ENCODE results near the gene TRDMT1. TPM values are rescaled to one million over a fixed set of nuclear protein-coding genes. Genes with fewer than 3 reads are reported as not detected.
"Not testable (repeated sequence)": the region's sequence is repeated elsewhere in the genome, so short reads cannot be mapped to it uniquely, and the experiment has no call there.

TRDMT1 gene
- polyA plus RNA-seq, 3 donors: 8.3 to 10.2 (median 9.4) TPM

DNA sequence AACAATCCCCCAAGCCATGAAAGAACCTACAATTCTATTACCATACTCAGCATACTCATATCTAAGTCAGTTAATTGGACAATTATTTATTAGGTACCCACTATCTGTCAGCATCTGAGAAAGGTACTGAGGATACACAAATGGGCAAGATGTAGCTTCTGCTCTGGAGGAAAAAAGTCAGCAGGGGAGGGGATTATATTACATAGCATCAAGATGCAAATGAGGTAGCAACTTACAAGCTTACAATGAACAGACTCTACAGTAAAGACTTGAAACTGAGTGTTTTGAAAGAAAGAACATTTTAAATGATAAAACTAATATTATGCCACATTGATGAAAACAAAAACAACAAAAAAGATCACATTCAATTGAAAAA lies 61.1 kb downstream of the TRDMT1 start:
- DNase-seq (ENCODE audit: low read depth in 3 of 3, low spot score in 2 of 3): no peak

DNA sequence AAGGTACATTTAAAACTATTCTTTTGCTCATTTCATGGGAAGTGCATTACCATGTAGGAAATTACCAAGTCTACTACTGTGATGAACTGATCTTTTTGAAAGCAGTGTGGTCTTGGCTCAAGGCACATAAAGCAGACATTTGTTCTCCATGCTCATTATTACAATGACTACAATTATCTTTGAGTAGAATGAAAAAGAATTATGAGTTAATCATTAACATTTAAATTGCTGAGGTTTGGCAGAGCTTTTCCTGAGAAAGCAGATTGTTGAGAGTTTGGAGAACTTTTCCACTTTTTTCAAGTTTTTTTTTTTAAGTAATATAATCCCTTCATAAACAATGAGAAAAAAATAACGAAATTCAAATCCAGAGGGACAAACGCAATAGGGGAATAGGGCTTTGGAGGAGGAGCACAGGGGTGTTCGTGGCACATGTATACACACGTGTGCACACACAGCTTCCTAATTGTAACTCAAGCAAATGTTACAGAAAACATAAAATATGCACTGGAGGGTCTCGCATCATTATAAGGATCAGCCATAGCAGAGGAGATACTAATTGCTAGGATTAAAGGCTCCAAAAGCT lies 62.9 kb downstream of the TRDMT1 start:
- DNase-seq (ENCODE audit: low read depth in 3 of 3, low spot score in 2 of 3): no peak

DNA sequence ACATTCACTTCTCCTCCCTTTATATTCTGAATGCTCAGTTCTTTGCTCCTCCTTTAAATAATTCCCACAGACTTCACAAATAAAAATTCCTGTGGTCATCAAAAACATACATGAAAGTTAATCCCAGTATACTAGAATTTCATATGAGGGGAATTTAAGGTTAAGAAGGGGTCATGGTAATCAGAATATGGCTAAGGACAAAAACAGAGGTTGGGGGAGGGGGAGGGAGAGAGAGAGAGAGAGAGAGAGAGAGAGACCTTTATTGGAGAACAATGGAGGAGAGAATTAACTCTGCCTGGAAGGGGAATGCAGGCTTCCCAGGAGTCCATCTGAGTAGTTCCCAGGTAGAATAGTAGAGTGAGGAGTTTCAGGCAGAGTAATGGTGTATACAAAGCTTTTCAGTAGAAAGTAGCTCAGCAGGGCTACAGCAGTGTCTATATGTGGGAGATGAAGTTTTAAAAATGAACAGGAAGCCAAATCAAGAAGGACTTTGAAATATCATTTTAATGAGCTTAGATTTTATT lies 66.7 kb downstream of the TRDMT1 start:
- DNase-seq (ENCODE audit: low read depth in 3 of 3, low spot score in 2 of 3): no peak

DNA sequence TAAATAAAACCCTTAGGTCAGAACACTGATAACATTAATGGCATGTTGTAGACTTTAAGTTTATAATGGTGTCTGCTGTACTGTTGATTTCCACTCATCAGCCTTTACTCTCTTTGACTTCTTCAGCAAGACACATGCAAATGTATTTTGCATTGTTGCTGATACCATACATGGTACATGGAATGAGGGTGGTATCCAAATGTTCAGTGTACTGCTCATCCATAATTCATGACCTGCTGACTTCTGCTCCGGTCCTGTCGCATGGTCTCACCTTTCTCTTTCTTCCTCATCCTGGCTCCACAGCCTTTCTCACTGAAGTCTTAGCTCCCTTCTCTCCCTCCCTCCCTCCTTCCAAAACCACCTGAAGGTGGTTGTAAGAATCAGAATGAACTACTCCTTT lies 67.2 kb downstream of the TRDMT1 start:
- no peak for DNase-seq (ENCODE audit: low read depth in 3 of 3, low spot score in 2 of 3)

DNA sequence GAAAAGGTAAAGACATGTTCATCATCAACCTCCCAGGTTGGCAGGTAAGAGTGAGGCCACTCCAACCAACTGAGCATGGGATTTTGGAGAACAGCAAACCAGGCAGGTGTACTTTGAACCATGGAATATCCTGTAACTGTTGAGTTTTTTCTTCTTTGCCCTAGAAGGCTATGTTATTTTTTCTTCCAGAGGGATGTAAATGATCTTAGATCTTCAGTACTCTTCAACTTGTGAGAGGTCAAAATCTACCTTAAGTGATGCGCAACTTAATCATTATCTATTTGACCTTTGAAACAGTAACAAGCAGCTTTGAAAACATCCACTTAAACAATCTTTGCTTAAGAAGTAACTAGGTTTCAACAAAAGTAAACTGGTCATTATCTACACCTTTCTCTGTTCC lies 71.7 kb downstream of the TRDMT1 start, which contains the start of gene CUBN:
Gene CUBN (minus strand): TSS at position 71 of the 400 bp plus-strand sequence. CDS start 46 bp downstream, at position 25.
- DNase-seq (ENCODE audit: low read depth in 3 of 3, low spot score in 2 of 3): no peak

DNA sequence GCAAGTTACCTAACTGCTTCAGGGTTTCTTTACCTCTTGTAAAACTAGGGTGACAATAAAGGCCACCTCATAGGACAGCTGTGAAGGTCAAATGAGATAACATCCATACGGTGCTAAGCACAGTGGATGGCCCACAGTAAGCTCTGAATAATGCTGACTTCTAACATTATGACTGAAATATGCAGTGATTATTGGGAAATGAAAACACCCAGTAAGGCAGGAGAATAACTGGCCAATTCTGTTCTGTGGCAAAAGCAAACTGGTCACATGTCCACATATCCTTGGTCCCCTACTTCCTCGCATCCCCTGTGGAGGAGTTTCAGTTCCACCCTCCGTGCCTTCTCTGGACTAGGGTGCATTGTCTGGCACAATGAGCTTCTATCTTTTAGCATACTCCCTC lies 73.2 kb downstream of the TRDMT1 start:
- DNase-seq (ENCODE audit: low read depth in 3 of 3, low spot score in 2 of 3): no peak

DNA sequence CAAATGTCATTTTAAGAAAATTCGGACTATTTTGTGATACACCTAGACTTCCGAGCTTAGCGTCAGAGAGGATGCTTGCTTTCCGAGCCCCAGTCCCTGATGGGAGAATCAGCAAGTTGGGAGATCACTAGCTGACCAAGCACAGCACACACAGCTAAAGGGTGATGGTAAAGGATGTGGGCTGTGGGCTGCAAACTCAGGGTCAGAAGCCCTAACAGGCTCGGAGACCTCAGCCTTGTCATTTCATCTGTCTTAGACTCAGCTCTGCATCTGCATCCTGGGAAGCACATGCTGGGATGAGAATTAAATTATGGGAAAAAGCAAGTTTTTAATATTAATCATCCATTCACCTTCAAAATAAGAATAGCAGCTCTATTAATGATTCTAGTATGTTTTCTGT lies 75.1 kb downstream of the TRDMT1 start:
- DNase-seq (ENCODE audit: low read depth in 3 of 3, low spot score in 2 of 3): no peak

DNA sequence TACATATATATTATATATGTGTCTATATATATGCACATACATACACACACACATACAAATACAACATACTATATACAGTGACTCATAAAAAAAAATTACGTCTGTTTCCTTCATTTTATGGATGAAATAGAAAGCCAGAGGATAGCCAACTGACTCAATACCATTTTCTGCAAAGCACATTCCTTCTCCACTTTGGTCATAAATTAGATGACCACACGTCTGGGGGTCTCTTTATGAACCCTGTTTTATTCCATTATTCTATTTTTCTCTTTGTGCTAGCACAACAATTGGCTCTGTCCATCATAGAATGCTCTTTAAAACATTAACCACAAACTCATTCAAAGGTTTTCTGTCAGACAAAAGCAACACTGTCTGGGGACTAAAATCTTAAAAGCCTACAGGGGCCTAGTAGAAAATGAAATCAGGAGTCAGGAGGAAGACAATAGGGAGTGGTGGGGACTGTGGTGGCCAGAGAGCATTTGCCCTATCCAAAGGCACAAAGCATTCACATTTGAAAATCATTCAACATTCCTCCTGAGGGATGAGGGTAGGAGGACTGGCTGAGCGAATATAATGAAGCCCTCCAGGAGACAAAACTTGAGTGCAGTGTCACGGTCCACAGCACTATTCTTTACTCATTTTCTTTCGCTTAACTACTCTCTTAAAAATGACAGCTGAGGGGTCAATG lies 76.1 kb downstream of the TRDMT1 start:
- no peak for DNase-seq (ENCODE audit: low read depth in 3 of 3, low spot score in 2 of 3)

DNA sequence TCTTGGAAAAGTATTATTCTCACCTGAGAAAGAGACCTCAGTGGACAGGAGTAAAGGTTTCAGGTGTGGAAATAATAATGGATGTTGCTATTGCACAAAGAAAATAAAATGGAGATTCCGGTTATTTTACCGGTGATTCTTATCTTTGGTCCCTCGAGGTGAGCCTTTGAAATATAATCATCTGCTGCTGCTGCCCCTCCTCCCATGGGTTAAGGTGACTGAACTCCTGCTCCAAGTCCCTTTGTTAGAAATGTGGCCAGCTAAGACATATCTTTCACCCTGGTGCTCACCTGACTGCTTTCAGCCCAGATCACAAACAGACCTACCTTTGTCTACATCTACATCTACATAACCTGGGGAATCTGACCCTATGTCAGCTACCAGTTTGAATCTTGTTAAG lies 77.5 kb downstream of the TRDMT1 start:
- DNase-seq (ENCODE audit: low read depth in 3 of 3, low spot score in 2 of 3): no peak

DNA sequence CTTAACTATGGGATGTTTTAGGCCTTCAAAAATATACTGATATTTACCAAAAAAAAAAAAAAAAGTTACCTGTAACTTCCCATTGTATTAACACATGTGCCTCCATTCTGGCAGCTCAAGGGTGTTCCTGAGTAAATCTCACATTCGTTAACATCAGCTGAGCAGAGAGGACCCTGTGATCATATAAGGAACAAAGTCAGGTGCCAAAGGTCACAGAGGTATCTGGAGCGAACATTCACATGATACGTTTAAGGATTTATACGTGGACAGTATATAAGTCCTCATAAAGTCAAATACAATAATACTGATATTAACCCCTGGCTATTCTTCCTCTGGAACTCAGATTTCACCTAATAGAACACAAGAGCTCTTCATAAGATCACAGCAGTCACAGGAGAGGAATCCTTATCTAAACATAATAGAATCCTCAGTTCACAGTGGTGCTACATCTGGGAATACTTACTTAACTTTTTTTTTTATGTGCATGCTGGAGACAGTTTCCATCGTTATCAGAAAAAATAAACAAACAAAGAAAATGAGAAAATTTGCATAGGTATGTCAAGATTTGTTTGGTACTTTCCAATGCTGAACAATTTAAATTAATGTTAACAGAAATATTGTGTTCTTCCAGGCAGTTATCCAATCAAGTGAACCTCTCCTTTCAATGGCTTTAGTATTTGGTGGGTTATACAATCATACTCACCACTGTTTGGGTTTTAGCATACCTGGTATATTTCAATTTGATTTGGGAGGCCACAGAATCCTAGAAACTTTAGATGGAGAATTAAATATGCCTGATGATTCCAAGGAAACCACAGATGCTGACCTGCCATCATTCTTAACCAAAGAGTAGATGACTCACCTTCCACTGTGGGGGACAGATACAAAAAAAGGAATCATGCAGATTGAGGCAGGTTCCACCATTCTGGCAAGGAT lies 78.5 kb downstream of the TRDMT1 start:
- DNase-seq (ENCODE audit: low read depth in 3 of 3, low spot score in 2 of 3): no peak

DNA sequence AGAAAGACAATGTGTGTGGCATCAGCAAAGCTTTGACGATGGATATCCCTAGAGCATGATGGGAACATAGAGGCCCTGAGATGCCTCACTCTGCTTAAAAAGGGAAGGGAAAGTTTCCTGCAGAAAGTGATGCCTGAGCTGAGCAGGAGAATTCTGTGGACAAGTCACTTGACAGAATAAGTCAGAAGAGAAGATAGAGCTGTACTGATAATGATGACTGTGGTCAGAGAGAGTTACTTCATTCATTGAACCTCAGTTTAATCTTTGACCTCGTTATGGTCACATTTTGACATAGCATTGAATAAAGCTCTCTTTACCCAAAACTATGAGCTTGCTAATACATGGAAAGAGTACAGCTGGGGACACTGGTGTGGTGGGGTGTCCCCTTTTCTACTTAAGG lies 79.4 kb downstream of the TRDMT1 start:
- DNase-seq (ENCODE audit: low read depth in 3 of 3, low spot score in 2 of 3): no peak

DNA sequence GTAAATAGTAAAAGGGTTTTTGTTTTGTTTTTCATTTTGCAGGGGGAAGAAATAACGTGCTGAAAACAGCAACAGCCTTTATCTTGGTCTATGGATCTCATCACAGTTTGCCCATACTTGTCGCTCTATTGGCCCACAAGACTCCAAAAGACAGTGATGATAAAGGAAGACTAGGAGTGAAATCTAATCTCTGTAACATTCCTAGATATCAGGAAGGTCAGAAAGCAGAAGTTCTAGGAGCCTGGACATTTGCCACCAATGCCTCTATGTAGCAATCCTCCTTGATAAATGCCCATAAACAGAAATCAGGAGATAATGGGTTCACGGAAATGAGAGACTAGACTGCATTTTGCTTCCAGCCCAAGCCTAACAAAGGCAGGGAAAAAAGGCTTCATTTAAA lies 80.8 kb downstream of the TRDMT1 start:
- DNase-seq (ENCODE audit: low read depth in 3 of 3, low spot score in 2 of 3): no peak

DNA sequence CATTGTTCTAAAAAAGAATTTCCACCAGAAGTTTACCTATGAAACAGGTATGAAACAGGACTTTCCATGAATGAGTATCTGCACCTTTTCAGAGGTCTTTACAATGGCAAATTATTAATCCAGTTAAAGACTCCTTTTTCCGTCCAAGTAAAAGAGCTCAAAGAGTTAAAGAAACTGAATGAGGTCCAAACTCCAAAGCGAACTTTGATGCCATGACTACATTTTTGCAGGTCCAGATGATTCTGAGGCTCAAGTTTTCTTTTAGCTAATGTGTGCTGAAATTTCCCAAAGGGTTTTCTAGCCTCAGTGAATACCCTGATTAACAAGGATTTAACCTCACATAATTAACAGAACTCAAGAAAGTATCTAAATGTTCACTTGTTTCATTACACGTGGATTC lies 81.6 kb downstream of the TRDMT1 start:
- DNase-seq (ENCODE audit: low read depth in 3 of 3, low spot score in 2 of 3): no peak

DNA sequence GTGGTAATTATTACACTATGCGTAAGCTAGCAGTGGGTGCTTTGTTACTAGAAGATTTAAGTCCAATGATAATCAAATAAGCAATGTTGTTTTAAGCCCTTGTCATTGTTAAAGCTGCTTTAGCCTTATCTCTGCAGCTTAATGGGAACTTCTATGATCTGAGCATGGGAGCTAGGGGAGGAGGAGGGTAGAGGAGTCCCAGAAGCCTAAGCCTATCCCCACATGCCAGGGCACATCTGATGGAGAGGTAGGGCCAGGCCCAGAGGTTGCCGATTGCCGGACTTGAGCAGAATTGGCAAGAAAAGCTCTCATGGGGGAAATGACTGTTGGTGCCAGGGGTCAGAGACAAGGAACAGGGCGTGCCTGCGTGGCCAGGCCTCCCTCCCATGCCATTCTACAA lies 85.3 kb downstream of the TRDMT1 start:
- DNase-seq (ENCODE audit: low read depth in 3 of 3, low spot score in 2 of 3): no peak

DNA sequence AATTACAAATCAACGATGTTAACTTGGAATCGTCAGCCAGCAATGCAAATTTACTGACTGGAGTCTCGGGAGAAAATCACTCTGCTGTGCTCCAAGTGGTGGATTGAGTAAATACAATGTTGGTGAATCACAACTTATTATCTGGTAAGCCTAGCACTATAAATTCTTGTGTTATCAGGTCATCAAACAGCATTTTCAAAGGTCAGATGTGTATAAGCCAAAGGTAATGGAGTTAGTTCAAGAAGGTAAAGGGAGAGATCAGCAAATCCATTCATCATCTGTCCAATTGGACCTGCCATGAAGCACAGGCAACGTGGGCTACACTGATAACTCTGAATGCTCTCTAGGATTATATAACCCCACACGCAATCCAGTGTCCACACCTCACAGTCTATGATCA lies 85.8 kb downstream of the TRDMT1 start:
- no peak for DNase-seq (ENCODE audit: low read depth in 3 of 3, low spot score in 2 of 3)

DNA sequence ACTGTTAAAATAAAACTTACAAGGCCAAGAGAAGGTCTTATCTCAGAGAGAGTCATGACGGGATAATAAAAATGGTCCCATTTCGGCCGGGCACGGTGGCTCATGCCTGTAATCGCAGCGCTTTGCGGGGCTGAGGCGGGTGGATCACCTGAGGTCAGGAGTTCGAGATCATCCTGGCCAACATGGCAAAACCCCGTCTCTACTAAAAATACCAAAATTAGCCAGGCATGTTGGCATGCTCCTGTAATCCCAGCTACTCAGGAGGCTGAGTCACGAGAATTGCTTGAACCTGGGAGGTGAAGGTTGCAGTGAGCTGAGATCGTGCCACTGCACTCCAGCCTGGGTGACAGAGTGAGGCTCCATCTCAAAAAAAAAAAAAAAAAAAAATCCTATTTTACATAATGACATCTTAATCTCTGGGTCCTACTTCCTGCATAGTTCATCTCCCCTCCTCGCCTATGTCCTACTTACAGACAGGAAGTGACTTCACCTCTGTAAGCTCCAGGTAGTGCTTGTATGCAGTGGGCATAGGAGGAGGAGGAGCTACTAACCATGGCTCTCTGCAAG lies 86.5 kb downstream of the TRDMT1 start:
- DNase-seq (ENCODE audit: low read depth in 3 of 3, low spot score in 2 of 3): not testable (repeated sequence)

DNA sequence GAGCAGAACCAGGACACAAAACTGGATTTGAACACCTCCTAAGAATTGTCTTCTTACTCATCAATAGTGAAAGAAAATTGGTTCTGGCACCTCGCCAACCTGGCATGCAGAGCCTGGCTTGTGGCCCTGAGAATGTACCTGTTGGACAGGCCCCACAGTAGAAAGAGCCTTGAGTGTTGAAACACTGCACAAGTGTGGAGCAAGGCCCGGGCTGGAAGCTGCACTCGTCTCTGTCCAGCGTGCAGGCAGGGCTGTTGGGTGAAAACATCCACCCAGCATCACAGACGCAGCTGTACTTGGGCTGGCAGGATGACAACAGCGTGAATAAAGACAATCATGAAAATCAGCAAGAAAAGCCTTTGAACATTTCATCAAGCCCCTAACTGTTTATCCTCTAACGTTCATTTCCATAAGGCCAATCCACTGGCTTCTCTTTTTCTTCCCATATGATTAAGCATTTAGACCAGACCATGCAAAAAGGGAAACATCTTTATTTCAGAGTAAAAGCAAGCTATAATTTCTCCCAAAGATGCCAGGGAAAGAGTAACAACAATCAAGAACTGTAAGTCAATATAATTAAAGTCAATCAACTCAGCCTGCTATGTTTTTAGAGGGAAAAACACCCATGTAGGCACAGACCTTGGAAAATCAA lies 87.5 kb downstream of the TRDMT1 start:
- DNase-seq (ENCODE audit: low read depth in 3 of 3, low spot score in 2 of 3): no peak

DNA sequence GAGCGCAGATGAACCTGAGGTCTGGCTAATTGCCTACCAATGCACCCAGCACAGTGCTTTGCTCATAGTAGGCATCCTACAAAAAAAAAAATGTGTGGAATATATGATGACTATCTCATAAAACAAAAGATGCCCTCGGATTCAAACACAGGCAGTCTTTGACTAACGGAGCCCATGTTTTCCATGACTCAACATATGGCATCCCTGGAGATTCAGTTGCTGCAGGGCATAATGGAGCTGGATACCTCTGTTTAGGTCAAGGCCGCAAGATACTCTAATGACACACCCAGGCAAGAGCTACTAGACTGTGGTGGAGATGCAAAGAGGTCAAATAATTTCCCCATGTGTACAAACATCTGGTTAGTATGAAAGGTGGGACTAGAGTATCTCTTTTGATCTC lies 88.1 kb downstream of the TRDMT1 start:
- DNase-seq (ENCODE audit: low read depth in 3 of 3, low spot score in 2 of 3): no peak

DNA sequence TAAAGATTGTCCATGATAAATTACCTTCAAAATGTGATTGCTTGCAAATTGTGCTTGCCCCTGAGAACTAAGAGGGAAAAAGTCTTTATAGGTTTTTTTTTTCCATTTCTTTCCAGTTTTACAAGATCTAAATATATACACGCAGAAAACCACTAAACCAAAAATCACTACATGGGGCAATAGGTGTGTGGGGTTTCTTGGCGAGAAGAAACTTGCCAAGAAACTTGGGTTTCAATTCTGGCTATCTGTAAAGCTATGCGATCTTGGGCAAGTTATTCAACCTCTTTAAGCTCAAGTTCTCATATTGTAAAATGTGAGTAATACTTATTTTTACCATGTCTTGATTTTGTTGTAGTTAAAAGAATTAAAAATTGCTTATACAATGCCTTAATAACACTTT lies 88.9 kb downstream of the TRDMT1 start:
- no peak for DNase-seq (ENCODE audit: low read depth in 3 of 3, low spot score in 2 of 3)

DNA sequence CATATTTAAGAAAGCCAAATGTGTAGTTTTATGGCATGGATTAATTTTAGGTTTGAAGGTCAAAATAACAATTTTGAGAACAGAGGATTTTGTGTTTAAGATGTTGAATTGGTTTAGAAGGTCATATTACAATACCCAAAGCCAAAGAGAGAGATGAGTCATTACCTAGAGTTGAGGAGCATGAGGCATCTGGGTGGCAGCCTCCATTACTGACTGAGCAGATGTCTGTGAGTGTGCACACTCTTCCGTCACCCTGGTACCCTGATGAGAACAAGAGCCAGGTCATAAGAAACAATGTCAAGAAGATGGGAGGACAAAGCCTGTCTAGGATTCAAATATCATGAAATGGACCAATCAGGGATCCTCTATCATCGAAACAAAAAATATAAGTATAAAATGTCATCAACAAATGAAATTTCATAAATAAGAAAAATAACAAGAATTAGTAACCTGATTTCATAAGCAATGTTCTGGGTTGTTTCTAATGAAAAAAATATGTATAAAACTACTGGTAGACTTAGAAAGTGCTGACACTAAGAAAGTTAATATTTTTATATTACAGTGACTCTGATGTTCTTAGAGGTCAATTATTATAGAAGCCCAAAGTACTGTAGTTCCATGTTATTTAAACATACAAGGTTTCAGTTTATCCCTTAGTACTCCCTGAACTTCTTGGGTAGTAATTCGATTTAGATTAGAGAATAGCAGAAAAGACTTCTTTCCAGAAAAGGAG lies 91.8 kb downstream of the TRDMT1 start:
- DNase-seq (ENCODE audit: low read depth in 3 of 3, low spot score in 2 of 3): no peak

Measured in right renal cortex interstitium (tissue), 3 donors.